GM21360 (cell line): ENCODE results near the gene RER1.

ENCODE experiments used
- ATAC-seq: cut with Tn5 transposase; IDR thresholded peaks from one replicate; pipeline ENCODE4 v1.9.1; 2021; ENCODE audit warnings: mild to moderate bottlenecking, moderate library complexity; ENCODE audit not compliant: unreplicated experiment

The RER1 gene

GRCh38 chr1:2418791-2419320, 27.2 kb downstream of the RER1 start:
- ATAC-seq = no peak

GRCh38 chr1:2419416-2419815, 27.8 kb downstream of the RER1 start:
- no peak for ATAC-seq

DNA sequence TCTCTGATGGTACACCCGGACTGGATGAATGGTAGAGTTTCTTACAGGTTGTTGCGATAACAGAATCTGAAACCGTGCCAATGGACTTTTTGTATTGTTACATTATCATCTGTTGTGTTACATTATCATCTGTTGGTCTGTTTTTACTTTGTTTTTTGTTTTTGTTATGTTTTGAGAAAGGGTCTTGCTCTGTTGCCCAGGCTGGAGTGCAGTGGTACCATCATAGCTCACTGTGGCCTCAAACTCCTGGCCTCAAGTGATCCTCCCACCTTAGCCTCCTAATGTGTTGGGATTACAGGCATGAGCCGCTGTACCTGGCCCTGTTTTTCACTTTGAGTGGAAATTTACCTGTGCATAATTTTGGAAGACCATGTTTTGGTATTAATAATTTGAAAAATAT, 30.9 kb downstream of the RER1 start:
- ATAC-seq = no peak

DNA sequence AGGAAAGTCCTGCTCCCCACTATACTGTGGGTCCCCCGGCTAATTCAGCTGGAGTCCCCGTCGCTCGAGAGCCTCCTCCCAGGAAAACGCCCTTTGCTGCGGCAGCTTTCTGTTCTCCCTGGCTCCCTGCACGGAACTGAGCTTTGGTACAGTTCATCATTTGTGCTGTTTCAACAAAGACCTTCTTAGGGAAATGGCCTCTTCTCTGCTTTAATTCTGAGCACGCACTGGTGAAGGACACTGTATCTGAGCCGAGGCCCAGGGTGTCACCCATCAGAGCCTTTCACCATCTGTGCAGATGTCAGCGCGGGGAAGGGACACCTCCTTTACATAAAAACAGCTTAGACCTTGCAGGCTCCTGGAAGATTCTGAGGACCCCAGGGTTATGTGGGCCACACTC, 34.3 kb downstream of the RER1 start:
- no peak for ATAC-seq

GRCh38 chr1:2426540-2426939, 34.9 kb downstream of the RER1 start:
- ATAC-seq = no peak

- ATAC-seq = no peak
These were observed 35.4 kb downstream of the RER1 start for GRCh38 chr1:2427051-2427450.

GRCh38 chr1:2427976-2428375, 36.3 kb downstream of the RER1 start:
- ATAC-seq = no peak

DNA sequence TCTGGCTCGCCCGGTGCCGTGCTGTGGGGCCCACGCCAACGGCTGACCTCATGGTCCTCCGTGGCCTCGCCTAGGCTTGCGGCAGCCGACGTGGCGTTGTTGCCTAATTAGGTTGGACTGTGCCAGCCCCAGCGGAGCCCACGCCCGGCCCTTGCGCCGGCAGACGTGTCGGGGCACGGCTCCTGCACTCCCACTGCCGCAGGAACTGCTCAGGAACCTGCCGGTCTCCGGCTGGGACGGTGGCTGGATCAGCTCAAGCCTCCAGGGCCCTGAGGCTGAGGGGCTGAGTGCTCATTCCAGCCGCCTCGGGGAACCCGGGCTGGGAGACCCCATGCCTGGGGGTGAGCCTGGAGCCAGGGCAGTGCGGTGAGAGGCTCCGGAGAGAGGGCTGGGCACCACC, 36.8 kb downstream of the RER1 start:
- ATAC-seq = no peak

DNA sequence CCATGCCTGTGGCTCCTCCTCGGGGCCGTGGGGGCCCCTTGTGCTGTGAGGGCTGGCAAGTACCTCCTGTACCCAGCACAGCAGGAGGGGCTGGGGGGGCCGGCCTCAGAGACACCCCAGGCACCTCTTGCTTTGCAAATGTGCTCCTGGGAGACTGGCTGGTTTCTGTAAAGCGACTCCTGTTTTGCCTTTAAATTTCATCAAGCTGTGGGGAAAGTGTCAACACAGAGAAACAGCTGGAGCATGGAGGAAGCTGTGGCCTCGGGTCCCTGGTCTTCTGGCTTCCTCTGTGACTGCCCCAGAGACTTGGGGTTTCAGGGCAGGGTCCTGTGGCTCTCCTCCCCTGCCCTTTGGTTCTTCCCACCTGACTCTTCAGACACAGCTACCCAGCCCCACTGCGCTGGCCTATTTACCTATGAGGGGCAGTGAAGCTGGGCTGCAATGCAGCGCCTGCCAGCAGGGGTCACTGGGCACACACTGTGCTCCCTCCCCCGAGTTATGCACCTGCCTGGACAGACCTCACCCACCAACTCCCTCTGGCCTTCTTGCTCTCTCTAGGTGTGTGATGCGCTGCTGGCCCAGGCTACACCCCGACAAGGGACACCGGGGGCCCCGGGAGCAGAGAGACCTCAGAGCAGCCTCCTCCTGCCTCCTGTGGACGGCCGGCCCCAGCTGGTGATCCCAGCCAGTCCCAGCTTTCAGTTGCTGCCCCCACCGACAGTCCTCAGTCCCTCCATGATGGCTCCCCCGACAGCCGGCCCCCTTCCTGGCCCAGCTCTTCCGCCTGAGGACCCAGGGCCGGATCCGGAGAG, 38.3 kb downstream of the RER1 start:
- ATAC-seq = no peak

GRCh38 chr1:2430592-2430973, 38.9 kb downstream of the RER1 start:
- no peak for ATAC-seq

DNA sequence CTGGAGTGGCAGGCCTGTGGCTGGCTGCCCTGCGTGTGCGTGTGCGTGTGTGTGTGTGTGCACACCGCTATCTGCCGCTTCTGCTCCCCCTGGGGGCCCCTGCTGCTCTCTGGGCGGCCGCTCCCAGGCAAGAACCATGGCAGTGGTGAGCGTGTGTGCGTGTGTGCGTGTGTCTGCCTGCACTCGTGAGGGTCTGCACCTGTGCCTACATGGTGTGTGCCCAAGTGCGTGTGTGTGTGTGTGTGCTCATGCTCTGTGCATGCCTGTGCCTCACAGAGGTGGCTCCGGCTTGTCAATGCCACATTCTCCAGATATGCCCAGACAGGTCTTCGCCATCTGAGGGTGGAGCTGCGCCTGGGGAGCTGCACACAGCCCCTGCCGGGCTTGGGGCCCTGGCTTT, 39.5 kb downstream of the RER1 start:
- no peak for ATAC-seq

DNA sequence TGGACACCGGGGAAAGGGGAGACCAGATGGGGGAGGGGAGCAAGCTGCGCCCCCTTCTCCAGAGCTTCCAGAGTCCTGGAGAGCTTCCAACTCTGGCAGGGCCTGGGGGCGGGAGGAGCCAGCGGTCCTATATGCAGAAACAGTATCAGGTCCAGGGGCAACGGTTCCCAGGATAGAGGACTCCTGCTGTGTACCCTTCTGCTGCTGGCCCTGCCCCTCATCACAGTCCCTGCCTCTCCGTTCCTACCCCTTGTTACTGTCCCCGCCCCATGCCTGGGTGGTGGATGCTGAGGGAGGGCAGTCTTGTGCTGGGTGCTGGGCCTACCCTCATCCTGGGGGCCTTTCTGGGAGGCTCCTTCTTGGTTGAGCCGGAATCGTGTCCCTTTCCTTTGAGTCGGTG, 39.9 kb downstream of the RER1 start:
- ATAC-seq = no peak

- ATAC-seq = no peak
These were observed 40.8 kb downstream of the RER1 start for GRCh38 chr1:2432441-2432844.

GRCh38 chr1:2433196-2433595, 41.6 kb downstream of the RER1 start:
- ATAC-seq = no peak

DNA sequence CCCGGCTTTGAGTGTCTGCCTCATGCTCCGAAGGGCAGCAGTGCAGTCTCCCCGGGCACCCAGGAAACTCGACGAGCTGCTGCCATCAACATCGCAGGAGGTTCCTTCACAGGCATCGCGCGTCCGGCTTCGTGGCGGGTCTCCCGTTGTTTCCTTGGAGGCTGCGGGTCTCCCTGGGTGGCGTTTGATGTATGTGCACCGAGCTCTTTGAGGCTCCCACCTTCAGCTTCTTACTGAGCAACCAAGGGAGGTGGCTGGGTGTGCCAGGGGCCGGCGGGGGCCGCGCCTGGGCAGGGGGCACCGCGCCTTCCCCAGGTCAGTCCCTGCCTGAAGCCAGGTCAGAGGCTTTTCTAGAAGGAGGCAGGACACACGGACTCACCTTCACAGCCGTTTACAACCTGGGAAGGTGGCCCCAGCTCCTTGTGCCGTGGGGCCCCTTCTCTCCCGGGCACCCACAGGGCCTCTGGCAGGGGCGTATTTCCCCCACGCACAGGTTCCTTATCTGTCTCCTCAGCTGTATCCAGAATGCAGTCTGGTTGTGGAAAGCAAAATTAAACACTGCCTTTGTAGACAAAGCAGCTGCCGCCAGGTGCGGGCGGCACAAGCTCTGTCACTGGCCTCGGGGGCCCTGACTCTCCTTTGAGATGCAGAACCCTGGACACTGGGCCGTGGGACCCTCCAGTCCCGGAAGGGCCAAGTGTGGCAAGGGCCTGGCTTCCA, 42.5 kb downstream of the RER1 start:
- no peak for ATAC-seq

- ATAC-seq = no peak
These were observed 43.5 kb downstream of the RER1 start for GRCh38 chr1:2435091-2435490.

DNA sequence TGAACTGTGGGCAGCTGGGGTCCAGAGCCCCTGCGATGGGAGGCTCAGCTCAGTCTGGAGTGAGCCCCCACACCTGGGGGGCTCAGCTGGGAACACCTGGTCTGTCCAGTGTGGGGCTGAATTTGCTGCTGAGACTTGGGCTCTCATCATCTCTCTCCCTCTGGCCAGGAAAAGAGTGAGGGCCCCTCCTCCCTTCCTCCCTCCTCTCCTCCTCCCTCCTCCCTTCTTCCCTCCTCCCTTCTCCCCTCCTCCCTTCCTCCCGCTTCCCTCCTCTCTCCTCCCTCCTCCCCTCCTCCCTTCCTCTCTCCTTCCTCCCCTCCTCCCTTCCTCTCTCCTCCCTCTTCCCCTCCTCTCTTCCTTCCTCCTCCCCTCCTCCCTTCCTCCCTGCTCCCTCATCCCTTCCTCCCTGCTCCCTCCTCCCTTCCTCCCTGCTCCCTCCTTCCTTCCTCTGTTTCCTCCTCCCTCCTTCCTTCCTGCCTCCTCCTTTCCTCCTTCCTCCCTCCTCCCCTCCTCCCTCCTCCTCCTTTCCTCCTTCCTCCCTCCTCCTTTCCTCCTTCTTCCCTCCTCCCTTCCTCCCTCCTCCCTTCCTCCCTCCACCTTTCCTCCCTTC, 44.2 kb downstream of the RER1 start:
- ATAC-seq = no peak

DNA sequence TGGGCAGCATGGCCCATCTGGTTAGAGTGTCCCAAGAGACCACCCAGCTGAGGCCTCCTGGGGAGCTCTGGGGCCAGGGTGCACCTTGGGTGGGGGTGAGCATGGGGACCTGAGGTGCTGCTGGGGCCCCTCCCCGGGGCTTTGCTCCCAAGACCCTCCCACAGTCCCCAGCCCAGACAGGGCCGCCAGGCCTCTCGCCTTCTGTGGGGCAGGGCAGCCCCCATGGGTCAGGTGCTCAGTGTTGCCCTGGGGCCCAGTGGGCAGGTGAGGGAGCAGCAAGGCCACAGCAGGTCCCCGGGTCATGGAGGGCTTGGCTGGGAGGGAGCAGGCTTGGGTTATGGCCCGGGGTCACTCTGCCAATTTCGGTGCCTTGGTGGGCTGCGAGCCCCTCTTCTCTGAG, 45.2 kb downstream of the RER1 start:
- no peak for ATAC-seq

DNA sequence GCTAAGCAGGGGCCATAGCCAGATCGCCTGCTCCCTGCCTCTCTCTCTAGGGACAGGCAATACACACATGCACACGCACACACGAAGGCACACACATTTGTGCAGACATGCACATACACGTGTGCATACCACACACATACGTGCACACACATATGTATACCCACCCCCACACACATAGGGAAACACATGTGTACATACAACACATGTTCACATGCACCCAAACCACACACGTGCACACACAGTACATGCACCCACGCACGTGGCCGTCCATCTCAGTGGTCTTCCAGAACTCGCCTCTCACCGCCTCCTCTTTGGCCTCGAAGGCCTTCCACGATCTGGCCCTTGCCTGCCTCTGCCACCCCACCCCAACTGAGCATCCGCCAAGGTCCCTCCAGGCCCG, 46.0 kb downstream of the RER1 start:
- no peak for ATAC-seq

DNA sequence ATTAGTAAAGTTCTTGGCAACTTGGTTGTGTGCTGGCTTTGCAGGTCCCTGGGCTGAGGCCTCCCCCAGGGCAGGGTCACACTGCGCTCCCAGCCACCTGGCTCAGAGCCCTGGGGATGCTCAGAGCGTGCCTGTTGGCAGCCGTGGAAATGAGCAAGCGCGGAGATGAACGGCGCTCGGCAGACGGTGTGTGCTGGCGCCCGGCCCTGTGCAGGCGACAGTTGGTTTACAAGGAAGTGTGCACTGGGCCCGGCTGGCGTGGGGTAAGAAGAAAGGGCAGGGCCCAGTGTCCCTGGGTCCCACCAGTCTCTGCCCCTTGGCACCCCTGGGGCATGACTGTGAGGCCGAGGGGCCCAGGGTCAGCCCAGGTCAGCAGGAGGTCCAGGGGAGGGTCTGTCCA, 46.4 kb downstream of the RER1 start:
- no peak for ATAC-seq

DNA sequence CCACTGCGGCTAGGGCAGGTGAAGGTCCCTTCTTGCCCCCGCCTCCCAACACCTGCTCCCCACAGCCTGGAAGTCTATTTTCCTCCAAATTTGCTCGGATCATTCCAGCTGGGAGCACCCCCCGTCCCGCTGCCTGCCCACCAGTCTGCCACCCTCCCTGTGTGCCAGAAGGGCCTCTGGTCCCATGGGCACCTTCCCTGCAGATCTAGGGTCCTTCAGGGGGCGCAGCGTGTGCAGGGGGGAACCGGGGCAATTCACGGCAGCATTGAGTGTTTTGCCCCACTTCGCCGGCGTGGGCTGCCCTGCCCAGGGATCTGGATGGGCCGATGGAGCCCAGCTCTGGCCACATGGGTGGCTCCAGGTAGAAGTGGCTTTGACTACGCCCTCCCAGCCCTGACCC, 47.0 kb downstream of the RER1 start:
- ATAC-seq = no peak

DNA sequence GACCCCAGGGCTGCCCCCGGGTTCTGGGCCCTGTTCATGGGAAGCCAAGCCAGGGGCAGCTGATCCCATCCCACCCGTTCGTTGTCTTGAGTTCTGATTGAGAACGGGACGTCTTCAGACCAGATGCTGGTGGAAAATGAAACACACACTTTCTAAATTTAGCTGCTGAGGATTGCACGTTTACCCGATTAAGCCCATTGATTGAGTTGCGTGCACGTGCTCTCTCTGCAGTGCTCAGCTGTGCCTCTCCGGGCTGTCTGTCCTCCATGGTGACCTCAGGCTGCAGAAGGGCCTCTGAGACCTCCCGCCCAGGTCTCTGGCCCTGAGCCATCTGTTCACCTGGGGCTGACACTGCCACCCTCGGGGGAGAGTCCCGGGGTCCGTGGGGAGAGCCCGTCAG, 47.7 kb downstream of the RER1 start:
- no peak for ATAC-seq
